ENCODE data around the gene PLEKHO1. TPM values are rescaled to one million over a fixed set of nuclear protein-coding genes. Genes with fewer than 3 reads are reported as not detected.
"Not testable (repeated sequence)": the region's sequence is repeated elsewhere in the genome, so short reads cannot be mapped to it uniquely, and the experiment has no call there.

The PLEKHO1 gene
- total RNA-seq, 1 donor from 2014 or later, result 82.0 TPM

DNA sequence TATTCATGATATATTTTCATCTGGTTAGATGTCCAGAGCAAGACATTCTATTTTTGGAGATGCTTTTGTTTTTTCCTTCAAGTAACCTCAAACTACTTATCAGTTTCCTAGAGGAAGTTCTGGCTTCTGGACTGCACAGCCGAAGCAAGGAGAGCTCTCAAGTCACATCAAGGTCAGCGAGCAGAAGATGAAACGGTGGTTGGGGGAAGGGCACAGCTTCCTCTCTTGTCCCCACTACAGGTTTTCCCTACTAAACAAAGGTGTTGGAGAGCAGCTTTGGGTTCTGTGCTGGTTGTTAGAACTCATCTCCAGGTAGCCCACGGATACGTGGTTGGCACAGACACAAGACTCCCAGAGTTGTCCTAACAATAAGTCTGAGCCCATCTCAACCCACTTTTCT, 5.1 kb upstream of the PLEKHO1 start:
- H3K4me3 ChIP-seq (ENCODE audit: low read depth, low read length), result no peak overlapping the region
- no peaks in the 10 kb centered on the region for H3K36me3 ChIP-seq (ENCODE audit: control insufficient read depth, insufficient read depth, low read length)
- no peak for TF ChIP-seq CTCF (IDR thresholded peaks at IDR 0.05; ENCODE audit: insufficient read depth, low read length, poor library complexity, severe bottlenecking)
- H3K27me3 ChIP-seq (ENCODE audit: control insufficient read depth, insufficient read depth, low read length), result no peaks in the 10 kb centered on the region
- no peak for DNase-seq (ENCODE audit: low read depth)

DNA sequence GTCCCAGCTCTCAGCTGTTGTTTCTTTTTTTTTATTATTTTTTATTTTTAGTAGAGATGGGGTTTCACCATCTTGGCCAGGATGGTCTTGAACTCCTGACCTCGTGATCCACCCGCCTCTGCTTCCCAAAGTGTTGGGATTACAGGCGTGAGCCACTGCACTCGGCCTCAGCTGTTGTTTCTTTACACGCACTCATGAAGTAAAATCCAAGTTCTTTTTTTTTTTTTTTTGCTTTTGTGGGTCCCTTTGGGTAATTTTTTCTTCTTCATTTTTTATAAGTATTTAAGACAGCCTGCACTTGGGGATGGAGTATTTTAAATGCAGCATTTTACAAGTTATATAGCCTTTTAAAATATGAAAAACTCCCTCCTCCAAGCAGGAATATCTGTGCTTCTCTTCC, 3.7 kb upstream of the PLEKHO1 start:
- not testable (repeated sequence) for DNase-seq (ENCODE audit: low read depth); H3K27me3 ChIP-seq (ENCODE audit: control insufficient read depth, insufficient read depth, low read length); H3K4me3 ChIP-seq (ENCODE audit: low read depth, low read length); H3K36me3 ChIP-seq (ENCODE audit: control insufficient read depth, insufficient read depth, low read length)

GRCh38 chr1:150146849-150147542, 2.7 kb upstream of the PLEKHO1 start:
- H3K4me3 ChIP-seq (ENCODE audit: low read depth, low read length), result no peak overlapping the region
- no peaks in the 10 kb centered on the region for H3K36me3 ChIP-seq (ENCODE audit: control insufficient read depth, insufficient read depth, low read length)
- DNase-seq (ENCODE audit: low read depth), result no peak
- H3K27me3 ChIP-seq (ENCODE audit: control insufficient read depth, insufficient read depth, low read length), result no peaks in the 10 kb centered on the region
- TF ChIP-seq CTCF (IDR thresholded peaks at IDR 0.05; ENCODE audit: insufficient read depth, low read length, poor library complexity, severe bottlenecking), result no peak

DNA sequence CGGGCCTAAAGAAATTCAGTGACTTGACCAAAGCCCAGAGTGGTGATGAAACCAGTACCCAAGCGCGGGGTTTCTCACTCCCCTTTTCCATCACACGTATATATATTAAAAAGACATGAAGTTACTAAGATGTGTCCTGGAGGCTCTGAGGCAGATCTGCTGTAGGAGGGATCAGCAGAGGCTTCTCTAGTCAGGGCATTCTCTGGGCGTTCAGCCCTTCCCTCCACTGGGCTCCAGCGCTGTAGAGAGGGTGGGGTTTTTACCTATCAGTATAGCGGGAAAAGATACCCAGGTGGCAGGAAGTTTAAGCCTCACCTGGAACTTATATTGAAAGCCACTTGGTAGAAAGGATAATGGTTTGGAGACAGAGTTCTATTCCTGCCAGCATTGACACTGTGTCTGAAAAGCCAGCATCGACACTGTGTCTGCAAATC, 862 bp upstream of the PLEKHO1 start:
- no peak for TF ChIP-seq CTCF (IDR thresholded peaks at IDR 0.05; ENCODE audit: insufficient read depth, low read length, poor library complexity, severe bottlenecking)
- no peaks in the 10 kb centered on the region for H3K27me3 ChIP-seq (ENCODE audit: control insufficient read depth, insufficient read depth, low read length)
- H3K36me3 ChIP-seq (ENCODE audit: control insufficient read depth, insufficient read depth, low read length), result no peaks in the 10 kb centered on the region
- H3K4me3 ChIP-seq (ENCODE audit: low read depth, low read length), result peak overlapping the region; percentile 54
- DNase-seq (ENCODE audit: low read depth), result no peak

GRCh38 chr1:150150133-150151021, 661 bp downstream of the PLEKHO1 start:
- TF ChIP-seq CTCF (IDR thresholded peaks at IDR 0.05; ENCODE audit: insufficient read depth, low read length, poor library complexity, severe bottlenecking), result no peak
- Histone ChIP-seq H3K36me3 (ENCODE audit: control insufficient read depth, insufficient read depth, low read length) (peaks cover 2% of the 10 kb centered on the region), H3K27me3 (ENCODE audit: control insufficient read depth, insufficient read depth, low read length) (no peaks in the 10 kb centered on the region), H3K4me3 (ENCODE audit: low read depth, low read length) (peak overlapping the region; percentile 54)
- DNase-seq (ENCODE audit: low read depth), result no peak
